Peyer's patch (tissue), 4 donors: ENCODE data around the gene HNRNPL.

Experiments
- POLR2A ChIP-seq, 2 donors: fragments of 450-650 bp; IDR thresholded peaks; one replicate each; pipeline ENCODE4 v1.5.1; 2017; ENCODE audit warnings: antibody characterized with exemption in 2 of 2, mild to moderate bottlenecking in 2 of 2, moderate library complexity in 2 of 2
- TF ChIP-seq, protein P1 (sequence below), 6 experiments: fragments of 450-650 bp in 4 of 6; fragments of 200-600 bp in 2 of 6; sonication (generic) in 1 of 6; IDR thresholded peaks; one replicate each; pipeline ENCODE4 v1.5.1; 2017 to 2019; ENCODE audit warnings: antibody characterized with exemption in 6 of 6, mild to moderate bottlenecking in 3 of 6, moderate library complexity in 1 of 6

GRCh38 chr19:38805180-38805579, 44.6 kb downstream of the HNRNPL start:
- TF ChIP-seq, protein P1, sequence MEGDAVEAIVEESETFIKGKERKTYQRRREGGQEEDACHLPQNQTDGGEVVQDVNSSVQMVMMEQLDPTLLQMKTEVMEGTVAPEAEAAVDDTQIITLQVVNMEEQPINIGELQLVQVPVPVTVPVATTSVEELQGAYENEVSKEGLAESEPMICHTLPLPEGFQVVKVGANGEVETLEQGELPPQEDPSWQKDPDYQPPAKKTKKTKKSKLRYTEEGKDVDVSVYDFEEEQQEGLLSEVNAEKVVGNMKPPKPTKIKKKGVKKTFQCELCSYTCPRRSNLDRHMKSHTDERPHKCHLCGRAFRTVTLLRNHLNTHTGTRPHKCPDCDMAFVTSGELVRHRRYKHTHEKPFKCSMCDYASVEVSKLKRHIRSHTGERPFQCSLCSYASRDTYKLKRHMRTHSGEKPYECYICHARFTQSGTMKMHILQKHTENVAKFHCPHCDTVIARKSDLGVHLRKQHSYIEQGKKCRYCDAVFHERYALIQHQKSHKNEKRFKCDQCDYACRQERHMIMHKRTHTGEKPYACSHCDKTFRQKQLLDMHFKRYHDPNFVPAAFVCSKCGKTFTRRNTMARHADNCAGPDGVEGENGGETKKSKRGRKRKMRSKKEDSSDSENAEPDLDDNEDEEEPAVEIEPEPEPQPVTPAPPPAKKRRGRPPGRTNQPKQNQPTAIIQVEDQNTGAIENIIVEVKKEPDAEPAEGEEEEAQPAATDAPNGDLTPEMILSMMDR (IDR thresholded peaks at IDR 0.05): no peak
- no peak for TF ChIP-seq POLR2A (IDR thresholded peaks at IDR 0.05)
